ENCODE results near the gene CSNK2B. TPM values are rescaled to one million over a fixed set of nuclear protein-coding genes. Genes with fewer than 3 reads are reported as not detected.

CSNK2B gene
- polyA plus RNA-seq, 2 of the 4 experiments (the other 2 are of a cell fraction), result 41.8 to 141 TPM

DNA sequence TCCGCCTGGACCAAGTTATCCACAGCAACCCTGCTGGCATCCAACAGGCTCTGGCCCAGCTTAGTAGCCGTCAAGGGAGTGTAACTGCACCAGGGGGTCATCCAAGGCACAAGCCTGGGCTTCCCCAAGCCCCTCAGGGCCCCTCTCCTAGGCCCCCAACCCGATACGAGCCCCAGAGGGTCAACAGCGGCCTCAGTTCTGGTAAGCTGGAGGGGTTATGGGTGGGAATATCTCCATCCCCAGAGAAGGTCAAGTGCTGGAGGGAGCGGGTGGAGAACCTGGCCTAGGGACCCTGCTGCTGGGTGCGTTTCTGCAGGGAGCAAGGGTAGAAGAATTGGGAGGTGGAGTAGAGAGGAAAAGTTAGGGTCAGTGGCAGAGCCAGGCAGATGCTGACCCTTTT lies 32.4 kb upstream of the CSNK2B start:
- Histone ChIP-seq H3K9me3 (no peaks in the 10 kb centered on the region), H3K27ac (no peak overlapping the region), H3K4me2 (no peak overlapping the region), H3K4me3 (no peak overlapping the region), H3K4me1 (no peaks in the 10 kb centered on the region)
- no peak for FAIRE-seq
- no peak for TF ChIP-seq POLR2AphosphoS2 (conservative IDR thresholded peaks at IDR 0.05; ENCODE audit: low read length)
- ChIA-PET POLR2A (interaction anchor here (0.8 kb wide), 1 partner anchor 11 kb away, joined by 3 read pairs; no protein-coding TSS in a partner anchor), CTCF (interaction anchor here (0.7 to 2.2 kb wide), 2 partner anchors 8 to 87 kb away, joined by 3 to 7 read pairs; partner anchors contain the start of genes ATP6V1G2 and NFKBIL1)
- WGBS (ENCODE audit: missing lambda C conversion rate), result 95% methylated on average over 3 of the region's 7 CpGs
- DNase-seq (ENCODE audit: low read depth in 1 of 2, low spot score in 1 of 2), result no peak
- ATAC-seq, result no peak

- Histone ChIP-seq H3K9me3 (no peaks in the 10 kb centered on the region), H3K4me2 (no peak overlapping the region), H3K4me3 (no peak overlapping the region), H3K27ac (no peak overlapping the region), H3K4me1 (no peaks in the 10 kb centered on the region)
- CTCF ChIA-PET, result interaction anchor here (0.7 to 2.2 kb wide), 3 partner anchors 9 to 87 kb away, joined by 3 to 8 read pairs (median 7); partner anchors contain the start of genes ATP6V1G2 and NFKBIL1
- FAIRE-seq (no peak), DNase-seq (ENCODE audit: low read depth in 1 of 2, low spot score in 1 of 2) (no peak), ATAC-seq (no peak)
- WGBS (ENCODE audit: missing lambda C conversion rate), result 88% methylated on average over 3 of the region's 3 CpGs
- POLR2A ChIA-PET, result no interaction called here
- no peak for TF ChIP-seq JUN (IDR thresholded peaks at IDR 0.05)
- TF ChIP-seq MAFK (IDR thresholded peaks at IDR 0.05; ENCODE audit: partially characterized antibody), result no peak
- TF ChIP-seq KDM5A (IDR thresholded peaks at IDR 0.05), result no peak
- no peak for TF ChIP-seq ZSCAN20 (CRISPR knock-in tag; IDR thresholded peaks at IDR 0.05)
- TF ChIP-seq HEYL (CRISPR knock-in tag; IDR thresholded peaks at IDR 0.05), result no peak
- no peak for TF ChIP-seq CBX2 (IDR thresholded peaks at IDR 0.05; ENCODE audit: borderline replicate concordance, low read depth)
- TF ChIP-seq, protein P1, sequence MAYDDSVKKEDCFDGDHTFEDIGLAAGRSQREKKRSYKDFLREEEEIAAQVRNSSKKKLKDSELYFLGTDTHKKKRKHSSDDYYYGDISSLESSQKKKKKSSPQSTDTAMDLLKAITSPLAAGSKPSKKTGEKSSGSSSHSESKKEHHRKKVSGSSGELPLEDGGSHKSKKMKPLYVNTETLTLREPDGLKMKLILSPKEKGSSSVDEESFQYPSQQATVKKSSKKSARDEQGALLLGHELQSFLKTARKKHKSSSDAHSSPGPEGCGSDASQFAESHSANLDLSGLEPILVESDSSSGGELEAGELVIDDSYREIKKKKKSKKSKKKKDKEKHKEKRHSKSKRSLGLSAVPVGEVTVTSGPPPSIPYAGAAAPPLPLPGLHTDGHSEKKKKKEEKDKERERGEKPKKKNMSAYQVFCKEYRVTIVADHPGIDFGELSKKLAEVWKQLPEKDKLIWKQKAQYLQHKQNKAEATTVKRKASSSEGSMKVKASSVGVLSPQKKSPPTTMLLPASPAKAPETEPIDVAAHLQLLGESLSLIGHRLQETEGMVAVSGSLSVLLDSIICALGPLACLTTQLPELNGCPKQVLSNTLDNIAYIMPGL (CRISPR knock-in tag; IDR thresholded peaks at IDR 0.05; ENCODE audit: borderline replicate concordance), result no peak
- TF ChIP-seq NFE2L2 (conservative IDR thresholded peaks at IDR 0.05; ENCODE audit: low read length), result no peak
- no peak for TF ChIP-seq HOXB5 (CRISPR knock-in tag; IDR thresholded peaks at IDR 0.05)
- TF ChIP-seq FOSL2 (IDR thresholded peaks at IDR 0.05), result no peak
- no peak for TF ChIP-seq FOSL2 (CRISPR knock-in tag; IDR thresholded peaks at IDR 0.05)
- TF ChIP-seq CBX8 (IDR thresholded peaks at IDR 0.05), result no peak
Measured at GRCh38 chr6:31634131-31634530, 31.7 kb upstream of the CSNK2B start.

DNA sequence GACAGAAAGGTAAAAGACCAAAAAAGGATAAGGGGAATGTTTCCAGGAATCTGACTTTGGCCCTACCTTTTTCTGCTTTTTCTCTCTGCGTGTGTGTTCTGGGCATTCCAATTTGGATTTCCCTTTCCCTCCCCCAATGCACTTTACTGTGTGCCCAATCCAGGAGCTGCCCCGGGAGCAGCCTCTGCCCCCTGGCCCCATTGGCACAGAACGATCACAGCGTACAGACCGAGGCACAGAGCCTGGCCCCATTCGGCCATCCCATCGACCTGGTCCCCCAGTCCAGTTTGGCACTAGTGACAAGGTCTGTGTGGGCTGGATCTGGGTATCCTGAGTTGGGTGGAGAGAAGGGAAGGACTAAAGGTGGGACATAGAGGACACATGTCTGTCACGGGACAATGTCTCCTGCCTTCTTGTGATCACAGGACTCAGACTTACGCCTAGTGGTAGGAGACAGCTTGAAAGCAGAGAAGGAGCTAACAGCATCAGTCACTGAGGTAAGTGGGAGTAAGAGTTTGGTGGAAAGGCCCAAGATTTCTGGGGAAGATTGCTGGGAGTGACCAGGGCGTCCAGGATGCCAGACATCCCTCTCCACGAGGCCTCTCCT lies 30.8 kb upstream of the CSNK2B start:
- POLR2A ChIA-PET, result interaction anchor here (1.5 kb wide), 1 partner anchor 17 kb away, joined by 3 read pairs; no protein-coding TSS in a partner anchor
- Histone ChIP-seq H3K4me1 (no peaks in the 10 kb centered on the region), H3K4me2 (no peak overlapping the region), H3K9me3 (no peaks in the 10 kb centered on the region), H3K4me3 (no peak overlapping the region), H3K27ac (no peak overlapping the region)
- FAIRE-seq, result no peak
- 84% methylated on average over 11 of the region's 11 CpGs for WGBS (ENCODE audit: missing lambda C conversion rate)
- no peak for ATAC-seq
- no peak for TF ChIP-seq CHD4 (IDR thresholded peaks at IDR 0.05; ENCODE audit: borderline replicate concordance)
- no peak for TF ChIP-seq CHD2 (IDR thresholded peaks at IDR 0.05; ENCODE audit: low read length, partially characterized antibody)
- no peak for DNase-seq (ENCODE audit: low read depth in 1 of 2, low spot score in 1 of 2)
- CTCF ChIA-PET, result interaction anchor here (1.8 to 2.2 kb wide), 2 partner anchors 19 to 88 kb away, joined by 7 to 8 read pairs; partner anchors contain the start of genes ATP6V1G2 and NFKBIL1

DNA sequence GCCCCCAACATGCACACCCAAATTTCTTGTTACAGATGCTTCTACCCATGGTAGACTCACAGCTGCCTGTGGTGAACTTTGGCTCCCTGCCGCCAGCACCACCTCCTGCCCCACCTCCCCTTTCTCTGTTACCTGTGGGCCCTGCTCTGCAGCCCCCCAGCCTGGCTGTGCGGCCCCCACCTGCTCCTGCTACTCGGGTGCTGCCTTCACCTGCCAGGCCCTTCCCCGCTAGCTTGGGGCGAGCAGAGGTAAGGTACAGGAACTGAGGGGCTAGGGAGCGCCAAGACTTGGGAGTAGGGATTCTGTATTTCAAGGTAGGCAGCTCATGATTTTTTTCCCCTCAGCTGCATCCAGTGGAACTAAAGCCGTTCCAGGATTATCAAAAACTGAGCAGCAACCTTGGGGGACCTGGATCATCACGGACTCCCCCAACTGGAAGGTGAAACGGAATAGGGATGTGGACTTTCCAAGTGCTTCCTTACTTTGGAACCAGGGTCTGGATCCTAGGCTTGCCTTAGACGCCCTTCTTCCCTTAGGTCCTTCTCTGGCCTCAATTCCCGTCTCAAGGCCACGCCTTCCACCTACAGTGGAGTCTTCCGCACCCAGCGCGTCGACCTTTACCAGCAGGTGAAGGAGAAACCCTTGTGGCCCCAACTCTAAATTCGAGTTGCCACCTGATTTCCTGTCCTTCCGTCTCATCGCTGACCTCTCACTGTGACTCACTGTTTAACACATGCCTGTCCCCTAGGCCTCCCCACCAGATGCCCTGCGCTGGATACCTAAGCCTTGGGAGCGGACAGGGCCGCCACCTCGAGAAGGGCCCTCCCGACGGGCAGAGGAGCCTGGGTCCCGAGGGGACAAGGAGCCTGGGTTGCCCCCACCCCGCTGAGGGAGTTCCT lies 28.9 kb upstream of the CSNK2B start:
- Histone ChIP-seq H3K27ac (no peak overlapping the region), H3K4me2 (no peak overlapping the region), H3K4me3 (no peak overlapping the region), H3K4me1 (no peaks in the 10 kb centered on the region), H3K9me3 (no peaks in the 10 kb centered on the region)
- POLR2A ChIA-PET, result interaction anchor here (1.6 kb wide), 1 partner anchor 24 kb away, joined by 4 read pairs; the partner anchor contains the start of gene C6orf47
- CTCF ChIA-PET, result no interaction called here
- FAIRE-seq (no peak), DNase-seq (ENCODE audit: low read depth in 1 of 2, low spot score in 1 of 2) (no peak), ATAC-seq (no peak)
- TF ChIP-seq NFE2L2 (conservative IDR thresholded peaks at IDR 0.05; ENCODE audit: low read length), result no peak
- 87% methylated on average over 18 of the region's 27 CpGs for WGBS (ENCODE audit: missing lambda C conversion rate)
